Vagina (tissue), 2 donors: Measurements from ENCODE around the gene IHH.

Experiments
- POLR2A ChIP-seq, 2 donors: fragments of 450-650 bp; IDR thresholded peaks; one replicate each; pipeline ENCODE4 v1.6.1; 2017; ENCODE audit warnings: antibody characterized with exemption in 2 of 2, mild to moderate bottlenecking in 2 of 2, moderate library complexity in 2 of 2
- POLR2AphosphoS5 ChIP-seq, 2 donors: sonication (generic); formaldehyde crosslinking; IDR thresholded peaks; one replicate each; pipeline ENCODE4 v1.9.0; 2017; ENCODE audit warnings: antibody characterized with exemption in 2 of 2, mild to moderate bottlenecking in 2 of 2, low read depth in 1 of 2; ENCODE audit not compliant: insufficient read depth in 1 of 2
- TF ChIP-seq, protein P1 (sequence below), 3 experiments: fragments of 450-650 bp in 2 of 3; fragments of 200-600 bp in 1 of 3; sonication (generic) in 1 of 3; IDR thresholded peaks; one replicate each; pipeline ENCODE4 v1.5.1; 2017 to 2019; ENCODE audit warnings: antibody characterized with exemption in 3 of 3, mild to moderate bottlenecking in 2 of 3, moderate library complexity in 2 of 3

- TF ChIP-seq POLR2A (IDR thresholded peaks at IDR 0.05), result no peak
- TF ChIP-seq, protein P1, sequence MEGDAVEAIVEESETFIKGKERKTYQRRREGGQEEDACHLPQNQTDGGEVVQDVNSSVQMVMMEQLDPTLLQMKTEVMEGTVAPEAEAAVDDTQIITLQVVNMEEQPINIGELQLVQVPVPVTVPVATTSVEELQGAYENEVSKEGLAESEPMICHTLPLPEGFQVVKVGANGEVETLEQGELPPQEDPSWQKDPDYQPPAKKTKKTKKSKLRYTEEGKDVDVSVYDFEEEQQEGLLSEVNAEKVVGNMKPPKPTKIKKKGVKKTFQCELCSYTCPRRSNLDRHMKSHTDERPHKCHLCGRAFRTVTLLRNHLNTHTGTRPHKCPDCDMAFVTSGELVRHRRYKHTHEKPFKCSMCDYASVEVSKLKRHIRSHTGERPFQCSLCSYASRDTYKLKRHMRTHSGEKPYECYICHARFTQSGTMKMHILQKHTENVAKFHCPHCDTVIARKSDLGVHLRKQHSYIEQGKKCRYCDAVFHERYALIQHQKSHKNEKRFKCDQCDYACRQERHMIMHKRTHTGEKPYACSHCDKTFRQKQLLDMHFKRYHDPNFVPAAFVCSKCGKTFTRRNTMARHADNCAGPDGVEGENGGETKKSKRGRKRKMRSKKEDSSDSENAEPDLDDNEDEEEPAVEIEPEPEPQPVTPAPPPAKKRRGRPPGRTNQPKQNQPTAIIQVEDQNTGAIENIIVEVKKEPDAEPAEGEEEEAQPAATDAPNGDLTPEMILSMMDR (IDR thresholded peaks at IDR 0.05), result no peak
- no peak for TF ChIP-seq POLR2AphosphoS5 (IDR thresholded peaks at IDR 0.05; ENCODE audit: insufficient read depth in 1 of 2, low read depth in 1 of 2)
Measured at GRCh38 chr2:219072741-219073250, 12.1 kb upstream of the IHH start.
